HG02623 (cell line): ENCODE data around the gene TOP3B.

Experiments used
- ATAC-seq: cut with Tn5 transposase; IDR thresholded peaks from one replicate; pipeline ENCODE4 v1.9.1; 2021; ENCODE audit warnings: moderate library complexity; ENCODE audit not compliant: unreplicated experiment

Gene TOP3B

GRCh38 chr22:21982338-21982965, at the start of gene TOP3B:
TOP3B (minus strand) TSS chr22:21982787; CDS start chr22:21975709, 7,078 bp downstream.
- no peak for ATAC-seq

GRCh38 chr22:22031183-22031945, 48.8 kb upstream of the TOP3B start:
- ATAC-seq: no peak

DNA sequence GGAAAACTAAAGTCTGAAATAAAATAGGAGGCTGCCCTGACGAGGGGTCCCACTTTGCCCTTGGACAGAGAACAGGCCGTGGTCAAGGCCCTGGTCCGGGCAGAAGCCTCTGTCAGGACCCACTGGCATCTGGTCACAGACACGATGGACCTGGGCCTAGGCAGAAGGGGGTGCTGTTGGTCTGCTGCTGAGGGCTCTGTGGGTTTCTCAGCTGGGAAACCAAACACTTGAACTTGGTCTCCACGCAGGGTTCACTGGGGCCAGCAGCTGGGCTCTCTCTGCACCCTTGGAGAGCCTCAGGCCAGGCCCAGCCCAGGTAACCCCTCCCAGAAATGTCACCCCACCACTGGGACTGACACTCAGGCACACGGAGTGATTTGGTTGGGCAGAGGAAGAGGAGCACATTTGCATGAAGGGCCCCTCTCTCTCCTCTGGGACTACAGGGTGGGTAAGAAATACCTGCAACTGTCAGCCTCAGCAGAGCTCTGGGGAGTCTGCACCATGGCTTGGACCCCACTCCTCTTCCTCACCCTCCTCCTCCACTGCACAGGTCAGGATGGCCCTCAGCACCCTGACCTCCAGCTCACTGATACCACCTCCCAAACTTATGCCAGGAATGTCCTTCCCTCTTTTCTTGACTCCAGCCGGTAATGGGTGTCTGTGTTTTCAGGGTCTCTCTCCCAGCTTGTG, 48.1 kb upstream of the TOP3B start:
- ATAC-seq: peak; percentile 42

GRCh38 chr22:22027955-22028354, 45.4 kb upstream of the TOP3B start:
- ATAC-seq: no peak

GRCh38 chr22:22026157-22026831, 43.7 kb upstream of the TOP3B start:
- peak; percentile 38 for ATAC-seq

- ATAC-seq: no peak
Measured at GRCh38 chr22:22025320-22026156, 43.0 kb upstream of the TOP3B start.

DNA sequence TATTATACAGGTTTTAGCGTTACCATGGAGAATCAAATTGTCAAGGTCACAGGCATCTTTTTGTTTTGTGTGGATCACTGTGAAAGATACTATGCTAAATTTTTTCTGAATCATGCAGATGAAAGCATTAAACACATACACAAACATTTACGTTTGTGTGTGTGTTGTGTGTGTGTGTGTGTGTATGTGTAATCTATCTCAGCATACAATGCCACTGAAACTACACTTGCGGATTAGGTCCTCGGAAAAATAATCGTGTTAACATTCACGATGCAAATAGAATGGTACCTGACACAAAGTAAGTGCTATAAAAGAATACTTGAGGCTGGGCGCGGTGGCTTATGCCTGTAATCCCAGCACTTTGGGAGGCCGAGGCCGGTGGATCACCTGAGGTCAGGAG, 41.9 kb upstream of the TOP3B start:
- no peak for ATAC-seq

DNA sequence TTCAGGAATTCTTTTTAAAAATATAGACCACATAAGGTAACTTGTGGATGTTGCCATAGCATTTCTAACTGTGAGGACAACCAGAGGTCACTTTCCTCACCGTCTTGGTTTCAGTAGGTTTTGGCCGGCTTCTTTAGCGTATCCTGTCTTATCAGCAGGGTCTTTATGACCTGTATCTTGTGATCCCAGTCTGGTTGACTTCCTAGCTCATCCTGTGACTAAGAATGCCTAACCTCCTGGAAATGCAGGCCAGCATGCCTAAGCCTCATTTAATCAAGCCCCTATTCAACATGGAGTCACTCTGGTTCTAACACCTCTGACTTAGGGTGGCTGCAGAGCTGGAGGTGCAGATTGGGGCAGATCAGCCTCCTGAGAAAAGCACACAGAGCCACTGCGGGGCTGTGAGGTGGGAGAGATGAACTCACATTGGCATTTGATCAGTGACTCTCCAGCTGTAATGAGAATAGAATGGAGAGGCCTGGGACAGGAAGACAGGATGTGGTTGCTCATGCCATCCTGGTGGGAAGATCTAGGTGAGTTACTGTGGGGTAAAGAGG, 41.1 kb upstream of the TOP3B start:
- no peak for ATAC-seq

- no peak for ATAC-seq
Measured at GRCh38 chr22:22022947-22023534, 40.5 kb upstream of the TOP3B start.

GRCh38 chr22:22022255-22022840, 39.8 kb upstream of the TOP3B start:
- ATAC-seq: no peak

DNA sequence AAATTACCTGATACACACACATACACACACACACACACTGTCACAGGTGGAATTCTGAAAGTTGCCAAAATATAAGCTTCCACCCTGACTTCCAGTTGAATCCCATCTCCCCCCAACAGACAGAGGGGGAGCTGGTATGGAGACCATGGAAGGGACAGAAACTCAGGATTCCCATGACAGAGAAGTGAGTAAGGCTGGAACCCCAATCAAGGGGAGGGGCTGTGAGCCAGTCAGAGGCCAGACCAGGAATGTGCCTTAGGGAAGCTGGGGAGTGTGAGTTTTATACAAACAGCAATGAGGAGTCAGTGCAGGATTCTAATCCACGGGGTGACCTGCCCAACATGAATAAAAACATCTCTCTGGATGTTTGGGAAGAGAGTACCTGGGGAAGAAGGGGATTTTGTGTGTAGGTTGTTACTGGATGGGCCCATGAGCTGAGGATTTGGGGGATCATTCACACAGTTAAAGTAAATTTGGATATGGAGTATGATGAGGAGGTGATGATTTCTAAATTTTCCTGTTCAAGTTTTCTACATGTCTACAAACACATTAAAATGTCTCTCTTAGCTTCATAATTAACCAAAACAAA, 38.7 kb upstream of the TOP3B start:
- ATAC-seq: no peak

DNA sequence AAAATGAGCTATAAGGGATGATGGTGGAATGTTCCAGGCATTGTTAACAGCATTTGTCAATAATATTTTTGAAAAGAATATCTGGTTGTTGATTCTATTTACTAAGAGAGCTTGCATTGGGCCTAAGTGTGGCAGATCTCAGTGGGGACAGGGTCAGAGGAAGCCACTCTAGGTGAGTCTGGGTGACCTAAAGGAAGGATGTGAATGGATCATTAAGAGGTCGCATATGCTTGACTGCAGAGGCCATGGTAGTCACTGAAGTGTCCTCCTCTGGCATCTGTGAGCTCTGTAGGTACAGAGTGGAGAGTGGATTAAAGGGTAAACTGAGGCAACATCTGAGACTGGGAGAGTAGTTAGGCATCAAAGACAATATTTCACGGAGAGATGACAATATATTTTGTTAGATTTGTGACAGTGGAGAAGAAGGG, 37.9 kb upstream of the TOP3B start:
- no peak for ATAC-seq

DNA sequence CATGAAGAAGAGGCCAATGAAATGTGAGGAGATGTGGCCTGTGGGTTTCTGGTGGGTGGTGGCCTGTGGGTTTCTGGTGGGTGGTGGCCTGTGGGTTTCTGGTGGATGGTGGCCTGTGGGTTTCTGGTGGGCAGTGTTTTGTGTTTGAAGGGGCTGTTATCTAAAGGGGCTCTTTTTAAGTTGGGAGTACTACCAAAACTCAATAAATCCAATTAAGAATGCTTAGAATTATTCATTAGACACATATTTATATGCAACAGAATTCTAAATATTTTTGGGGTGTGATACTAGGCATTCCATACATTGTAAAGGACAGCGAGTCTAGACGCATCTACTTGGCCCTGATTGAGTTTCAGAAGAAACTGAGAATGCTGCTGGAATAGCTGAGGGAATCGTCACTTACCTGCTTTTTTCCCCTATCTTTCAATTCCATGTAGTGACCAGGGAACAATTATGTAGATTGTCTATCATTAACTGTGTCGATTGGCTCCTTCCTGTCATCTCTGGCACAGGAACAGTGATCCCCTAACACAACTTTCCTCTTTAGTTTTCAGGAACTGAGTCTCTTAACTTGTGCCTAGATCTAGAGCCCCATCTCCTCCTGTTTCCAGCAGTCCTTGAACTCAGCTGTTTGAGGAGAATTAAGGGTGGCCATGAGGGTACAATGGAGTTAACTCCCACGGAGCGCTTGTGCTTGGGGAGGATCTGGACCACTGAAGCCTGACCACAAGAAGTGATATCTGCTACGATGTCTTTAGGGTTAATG, 37.3 kb upstream of the TOP3B start:
- ATAC-seq: no peak

- no peak for ATAC-seq
Measured at GRCh38 chr22:22018825-22019658, 36.5 kb upstream of the TOP3B start.

DNA sequence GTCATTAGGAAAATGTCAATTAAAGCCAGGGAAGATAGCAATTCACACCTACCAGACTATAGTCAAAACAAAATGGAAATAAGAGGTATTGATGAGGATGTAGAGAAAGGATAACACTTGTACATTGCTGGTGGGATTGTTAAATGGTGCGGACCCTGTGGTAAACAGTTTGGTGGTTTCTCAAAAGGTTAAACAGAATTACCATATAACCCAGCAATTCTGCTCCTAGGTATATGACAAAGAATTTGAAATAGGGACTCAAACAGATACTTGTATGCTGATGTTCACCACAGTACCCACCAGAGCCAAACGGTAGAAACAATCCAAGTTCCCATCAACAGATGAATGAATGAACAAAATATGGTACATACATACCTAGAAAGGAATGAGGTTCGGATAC, 33.0 kb upstream of the TOP3B start:
- ATAC-seq: no peak

DNA sequence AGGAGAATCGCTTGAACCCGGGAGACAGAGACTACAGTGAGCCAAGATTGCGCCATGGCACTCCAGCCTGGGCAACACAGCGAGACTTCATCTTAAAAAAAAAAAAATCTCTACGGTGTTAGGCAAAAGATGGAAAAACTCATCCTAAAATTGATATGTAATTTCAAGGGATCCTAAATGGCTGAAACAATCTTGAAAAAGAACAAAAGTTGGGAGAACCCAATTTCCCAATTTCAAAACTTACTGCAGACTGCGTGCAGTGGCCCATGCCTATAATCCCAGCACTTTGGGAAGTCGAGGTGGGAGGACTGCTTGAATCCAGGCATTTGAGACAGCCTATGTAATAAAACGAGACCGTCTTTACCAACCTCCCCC, 31.7 kb upstream of the TOP3B start:
- no peak for ATAC-seq

- ATAC-seq: no peak
Measured at GRCh38 chr22:22013559-22014284, 31.1 kb upstream of the TOP3B start.
